WERI-Rb-1 (cell line): ENCODE measurements around the gene PPIE.
"Not testable (repeated sequence)": the region's sequence is repeated elsewhere in the genome, so short reads cannot be mapped to it uniquely, and the experiment has no call there.

Source experiments
- DNase-seq: peaks from one replicate; pipeline ENCODE4 v3.0.0-alpha.2; 2020
- H3K27ac ChIP-seq: fragments of 250-450 bp; sonication (Bioruptor Pico); 2 replicates; pipeline ENCODE4 v1.5.1; 2020; ENCODE audit warnings: mild to moderate bottlenecking, moderate library complexity
- H3K27me3 ChIP-seq: fragments of 250-450 bp; sonication (Bioruptor Pico); 2 replicates; pipeline ENCODE4 v1.5.1; 2021; ENCODE audit warnings: mild to moderate bottlenecking, low read depth, moderate library complexity; ENCODE audit not compliant: insufficient read depth, severe bottlenecking
- H3K36me3 ChIP-seq: fragments of 250-450 bp; sonication (Bioruptor Pico); 2 replicates; pipeline ENCODE4 v1.5.1; 2020; ENCODE audit warnings: mild to moderate bottlenecking, moderate library complexity
- H3K4me3 ChIP-seq: 2 replicates; pipeline ENCODE4 v1.5.1; 2011; ENCODE audit warnings: low read depth, mild to moderate bottlenecking, control low read depth, low read length
- H3K9me3 ChIP-seq: fragments of 250-450 bp; sonication (Bioruptor Pico); 2 replicates; pipeline ENCODE4 v1.5.1; 2021; ENCODE audit warnings: mild to moderate bottlenecking, moderate library complexity; ENCODE audit not compliant: severe bottlenecking
- TF ChIP-seq, protein P1 (sequence below): IDR thresholded peaks from 2 replicates; pipeline ENCODE4 v1.5.1; 2011; ENCODE audit warnings: low read depth, mild to moderate bottlenecking, control low read depth, inconsistent platforms, low read length

The PPIE gene

GRCh38 chr1:39760074-39761008 is 21.7 kb downstream of the PPIE start:
- no peak for DNase-seq
- no peak overlapping the region for H3K27ac ChIP-seq
- H3K27me3 ChIP-seq: no peaks in the 10 kb centered on the region
- H3K4me3 ChIP-seq: no peak overlapping the region
- peaks cover 25% of the 10 kb centered on the region for H3K36me3 ChIP-seq
- TF ChIP-seq, protein P1, sequence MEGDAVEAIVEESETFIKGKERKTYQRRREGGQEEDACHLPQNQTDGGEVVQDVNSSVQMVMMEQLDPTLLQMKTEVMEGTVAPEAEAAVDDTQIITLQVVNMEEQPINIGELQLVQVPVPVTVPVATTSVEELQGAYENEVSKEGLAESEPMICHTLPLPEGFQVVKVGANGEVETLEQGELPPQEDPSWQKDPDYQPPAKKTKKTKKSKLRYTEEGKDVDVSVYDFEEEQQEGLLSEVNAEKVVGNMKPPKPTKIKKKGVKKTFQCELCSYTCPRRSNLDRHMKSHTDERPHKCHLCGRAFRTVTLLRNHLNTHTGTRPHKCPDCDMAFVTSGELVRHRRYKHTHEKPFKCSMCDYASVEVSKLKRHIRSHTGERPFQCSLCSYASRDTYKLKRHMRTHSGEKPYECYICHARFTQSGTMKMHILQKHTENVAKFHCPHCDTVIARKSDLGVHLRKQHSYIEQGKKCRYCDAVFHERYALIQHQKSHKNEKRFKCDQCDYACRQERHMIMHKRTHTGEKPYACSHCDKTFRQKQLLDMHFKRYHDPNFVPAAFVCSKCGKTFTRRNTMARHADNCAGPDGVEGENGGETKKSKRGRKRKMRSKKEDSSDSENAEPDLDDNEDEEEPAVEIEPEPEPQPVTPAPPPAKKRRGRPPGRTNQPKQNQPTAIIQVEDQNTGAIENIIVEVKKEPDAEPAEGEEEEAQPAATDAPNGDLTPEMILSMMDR: no peak
- no peaks in the 10 kb centered on the region for H3K9me3 ChIP-seq

GRCh38 chr1:39761016-39761415 is 22.3 kb downstream of the PPIE start:
- TF ChIP-seq, protein P1: no peak
- no peak overlapping the region for H3K4me3 ChIP-seq
- H3K9me3 ChIP-seq: no peaks in the 10 kb centered on the region
- no peak for DNase-seq
- H3K27me3 ChIP-seq: no peaks in the 10 kb centered on the region
- peaks cover 19% of the 10 kb centered on the region for H3K36me3 ChIP-seq
- H3K27ac ChIP-seq: no peak overlapping the region

- H3K36me3 ChIP-seq: peaks cover 18% of the 10 kb centered on the region
- DNase-seq: no peak
- no peaks in the 10 kb centered on the region for H3K27me3 ChIP-seq
- no peaks in the 10 kb centered on the region for H3K9me3 ChIP-seq
- TF ChIP-seq, protein P1: no peak
- no peak overlapping the region for H3K4me3 ChIP-seq
- no peak overlapping the region for H3K27ac ChIP-seq
These were observed 23.0 kb downstream of the PPIE start for GRCh38 chr1:39761557-39762260.

- Histone ChIP-seq H3K27me3 (no peaks in the 10 kb centered on the region), H3K4me3 (no peak overlapping the region), H3K36me3 (peaks cover 9% of the 10 kb centered on the region), H3K27ac (no peak overlapping the region), H3K9me3 (no peaks in the 10 kb centered on the region)
- TF ChIP-seq, protein P1: no peak
- no peak for DNase-seq
These were observed 24.2 kb downstream of the PPIE start for GRCh38 chr1:39762550-39763540.

DNA sequence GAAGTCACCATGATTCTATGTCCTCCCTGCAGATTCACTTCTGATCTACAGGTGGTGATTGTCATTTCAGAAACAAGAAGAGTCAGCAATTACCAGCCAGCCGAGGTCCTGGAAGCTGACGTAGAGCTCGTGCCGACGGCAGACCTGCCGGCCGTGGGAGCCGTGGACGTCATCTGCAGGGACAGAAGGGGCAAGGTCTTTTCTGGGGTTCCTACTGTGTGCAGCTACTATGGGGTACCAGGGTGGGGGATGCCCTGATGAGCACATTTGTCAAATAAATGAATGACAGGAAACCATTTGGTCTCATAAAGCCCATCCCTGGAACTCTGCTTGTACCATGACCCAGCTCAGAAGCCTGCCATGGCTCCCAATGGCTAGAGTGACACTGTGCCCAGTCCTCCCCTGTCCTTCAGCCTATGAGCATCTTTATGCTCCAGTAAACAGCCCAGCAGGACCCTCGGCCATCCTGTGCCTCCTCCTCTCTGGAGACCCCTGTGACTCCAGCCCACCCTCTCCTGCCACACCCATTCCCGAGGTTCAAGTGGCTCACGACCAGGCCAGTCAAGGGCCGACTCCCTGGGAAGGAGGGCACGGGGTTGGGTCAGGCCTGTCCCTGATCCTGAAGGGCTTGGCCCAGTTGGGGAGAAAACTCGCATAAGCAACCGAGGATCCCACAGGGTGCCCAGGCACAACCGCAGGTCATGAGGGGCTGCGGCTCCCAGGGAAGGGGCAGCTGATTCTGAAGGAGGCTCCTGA is 25.1 kb downstream of the PPIE start:
- H3K4me3 ChIP-seq, H3K27ac ChIP-seq, H3K9me3 ChIP-seq, H3K27me3 ChIP-seq, DNase-seq, H3K36me3 ChIP-seq: not testable (repeated sequence)

DNA sequence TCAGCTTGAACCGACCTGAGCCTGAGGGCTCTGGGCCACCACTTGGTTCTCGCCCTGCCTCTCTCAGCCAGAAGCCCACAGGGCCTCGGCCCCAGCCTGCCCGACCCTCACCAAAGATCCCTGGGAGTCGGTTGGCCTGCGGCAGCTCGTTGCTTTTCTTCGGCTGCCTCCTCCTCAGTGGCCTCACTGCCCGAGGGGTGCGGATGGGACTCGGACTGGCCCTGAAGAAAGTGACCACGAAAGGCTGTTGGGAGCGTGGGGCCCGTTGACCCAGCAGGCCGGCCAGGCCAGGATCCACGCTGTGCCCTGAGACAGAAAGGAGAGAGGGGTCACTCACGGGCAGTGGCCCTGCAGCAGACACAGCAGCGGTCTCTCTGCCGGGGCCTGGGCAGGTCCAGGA is 25.8 kb downstream of the PPIE start:
- H3K9me3 ChIP-seq, H3K36me3 ChIP-seq, H3K4me3 ChIP-seq, H3K27ac ChIP-seq, DNase-seq, H3K27me3 ChIP-seq: not testable (repeated sequence)

DNA sequence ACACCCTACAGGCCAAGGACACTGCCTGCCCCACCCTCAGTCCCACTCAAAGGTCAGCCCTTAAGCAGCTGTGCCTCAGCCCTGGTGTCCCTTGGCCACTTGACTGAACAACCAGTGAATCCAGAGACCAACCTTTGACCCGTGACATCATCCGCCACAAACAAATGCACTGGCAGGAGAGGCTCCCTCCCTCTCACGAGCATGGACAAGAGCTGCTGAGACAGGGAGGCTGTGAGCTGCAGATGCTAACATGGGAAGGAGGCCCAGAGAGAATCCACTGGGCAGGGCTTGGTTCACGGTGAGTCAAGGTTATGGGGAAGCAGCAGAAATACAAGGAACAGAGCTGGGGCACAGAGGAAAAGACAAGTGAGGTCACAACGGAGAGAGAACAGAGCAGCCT is 27.8 kb downstream of the PPIE start:
- not testable (repeated sequence) for H3K36me3 ChIP-seq, H3K4me3 ChIP-seq, DNase-seq, H3K9me3 ChIP-seq, H3K27ac ChIP-seq, H3K27me3 ChIP-seq

DNA sequence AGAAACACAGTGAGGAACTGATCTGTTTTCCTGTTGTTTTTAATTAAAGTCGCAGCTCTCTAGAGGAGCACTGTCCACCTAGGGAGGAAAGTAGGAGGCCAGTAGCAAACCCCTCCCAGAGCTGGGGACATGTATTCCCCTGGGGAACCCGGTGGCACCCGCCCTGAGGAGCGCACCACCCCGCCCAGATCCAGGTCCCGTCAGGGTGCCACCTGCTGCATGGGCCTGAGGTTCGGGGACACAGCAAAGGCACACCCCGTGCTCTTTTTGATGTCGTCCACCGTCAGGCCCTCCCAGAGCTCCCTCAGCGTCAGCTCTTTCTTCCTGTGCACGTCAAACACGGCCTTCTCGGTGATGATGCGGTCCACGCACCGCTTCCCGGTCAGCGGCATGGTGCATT is 30.8 kb downstream of the PPIE start:
- not testable (repeated sequence) for H3K27ac ChIP-seq, H3K27me3 ChIP-seq, H3K9me3 ChIP-seq, H3K4me3 ChIP-seq, DNase-seq, H3K36me3 ChIP-seq
